Epithelial cell of esophagus (primary cell): Measurements from ENCODE around the gene GTF2A2.
"Not testable (repeated sequence)": the region's sequence is repeated elsewhere in the genome, so short reads cannot be mapped to it uniquely, and the experiment has no call there.

Experiments used
- DNase-seq: peaks from one replicate; pipeline ENCODE4 v3.0.0; 2010; ENCODE audit warnings: low read depth
- H3K4me3 ChIP-seq: 2 replicates; pipeline ENCODE4 v1.5.1; 2011; ENCODE audit warnings: mild to moderate bottlenecking, low read length, control low read depth
- CTCF ChIP-seq: IDR thresholded peaks from 2 replicates; pipeline ENCODE4 v1.5.1; 2011; ENCODE audit warnings: low read depth, mild to moderate bottlenecking, low read length, control low read depth, inconsistent platforms; ENCODE audit not compliant: insufficient read depth; ENCODE audit errors: missing control alignments

GTF2A2 gene

DNA sequence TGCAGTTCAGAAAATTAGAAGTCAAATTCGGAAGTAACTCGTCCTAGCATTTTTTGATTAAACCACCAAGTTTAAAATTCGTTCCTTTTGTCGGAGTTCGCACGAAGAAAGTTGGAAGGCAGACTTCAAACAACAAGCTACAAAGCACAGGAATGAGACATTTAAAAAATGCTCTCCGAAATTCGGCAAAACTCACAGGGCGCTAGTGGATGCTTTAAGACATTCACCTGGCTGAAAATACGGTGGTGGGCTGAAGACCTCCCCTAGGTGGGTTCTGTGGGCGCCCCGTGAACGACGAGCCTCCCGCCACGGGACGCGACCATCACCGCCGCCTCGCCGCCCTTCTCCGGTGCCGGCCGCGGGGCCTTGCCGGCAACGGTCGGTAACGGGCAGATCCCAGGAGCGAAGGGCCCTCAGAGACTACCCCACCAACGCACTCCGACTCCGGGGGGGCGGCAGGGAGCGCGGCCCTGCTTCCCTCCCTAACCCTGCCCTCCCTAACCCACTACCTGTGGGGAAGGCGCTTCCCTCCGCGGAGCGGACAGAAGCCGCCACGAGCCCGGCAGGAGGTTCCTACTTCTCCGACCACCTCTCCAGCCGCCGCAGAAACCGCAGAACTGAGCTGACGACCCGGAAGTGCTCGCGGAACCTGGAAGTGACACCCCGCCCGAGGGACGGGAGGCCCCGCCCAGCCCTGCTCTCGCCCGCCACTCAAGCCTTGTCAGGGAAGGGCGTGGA, at the start of gene GTF2A2:
GTF2A2 (minus strand) TSS at position 619 of the 738 bp plus-strand sequence. CDS start 5,238 bp downstream, outside the sequence.
- peak within 1 kb of the TSS; percentile 62 for H3K4me3 ChIP-seq
- no peak for TF ChIP-seq CTCF
- DNase-seq = peak; percentile 96

DNA sequence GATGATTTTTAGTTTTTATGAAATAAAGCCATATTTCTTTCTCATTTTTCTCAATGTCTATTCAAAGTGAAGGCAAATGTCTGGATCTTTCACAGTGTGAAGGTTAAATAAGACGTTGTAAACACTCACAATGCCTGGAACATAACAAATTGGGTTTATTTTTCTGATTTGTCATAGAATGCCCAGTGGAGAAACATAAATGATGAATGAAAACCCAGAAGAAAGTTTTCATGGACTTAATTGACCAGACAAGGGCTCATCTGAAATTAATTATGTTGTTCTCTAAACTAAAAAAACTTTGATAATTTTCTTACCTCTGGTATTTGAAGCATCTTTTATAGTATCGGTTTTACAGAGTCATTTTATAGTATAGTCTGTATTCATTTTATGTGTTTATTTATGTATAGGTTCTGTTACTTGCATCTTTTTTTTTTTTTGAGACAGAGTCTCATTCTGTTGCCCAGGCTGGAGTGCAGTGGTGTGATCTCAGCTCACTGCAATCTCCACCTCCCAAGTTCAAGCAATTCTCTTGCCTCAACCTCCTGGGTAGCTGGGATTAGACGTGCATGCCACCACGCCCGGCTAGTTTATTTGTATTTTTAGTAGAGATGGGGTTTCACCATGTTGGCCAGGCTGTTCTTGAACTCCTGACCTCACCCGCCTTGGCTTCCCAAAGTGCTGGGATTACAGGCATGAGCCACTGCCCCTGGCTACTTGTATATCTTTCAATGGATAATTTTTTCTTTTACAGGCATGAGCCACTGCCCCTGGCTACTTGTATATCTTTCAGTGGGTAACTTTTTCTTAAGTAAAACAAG, 46.9 kb upstream of the GTF2A2 start:
- TF ChIP-seq CTCF = no peak
- no peak overlapping the region for H3K4me3 ChIP-seq
- DNase-seq = no peak

DNA sequence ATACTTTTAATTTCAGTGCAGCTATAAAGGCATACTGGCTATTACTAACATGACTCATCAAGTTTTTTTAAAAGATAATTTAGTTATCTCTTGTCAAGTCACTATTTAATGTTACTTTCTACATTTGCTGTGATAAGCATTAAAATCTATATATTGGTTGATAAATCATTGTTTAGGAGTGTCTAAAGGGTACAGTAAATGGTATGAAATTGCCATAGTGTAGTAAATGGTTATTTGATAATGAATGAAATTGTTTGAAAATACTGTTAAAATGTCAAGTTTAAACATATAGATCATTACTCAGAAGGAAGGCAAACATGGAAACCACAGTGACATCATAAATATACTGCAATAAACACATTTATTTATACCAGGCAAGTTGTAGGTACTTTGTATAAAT, 45.0 kb upstream of the GTF2A2 start:
- no peak for TF ChIP-seq CTCF
- no peak overlapping the region for H3K4me3 ChIP-seq
- DNase-seq = no peak

GRCh38 chr15:59701880-59702279, 44.6 kb upstream of the GTF2A2 start:
- no peak overlapping the region for H3K4me3 ChIP-seq
- peak; percentile 40 for DNase-seq
- no peak for TF ChIP-seq CTCF

- H3K4me3 ChIP-seq = no peak overlapping the region
- DNase-seq = peak; percentile 71
- TF ChIP-seq CTCF = no peak
Measured at GRCh38 chr15:59699810-59700431, 42.6 kb upstream of the GTF2A2 start.

- peak; percentile 43 for DNase-seq
- H3K4me3 ChIP-seq = not testable (repeated sequence)
Measured at GRCh38 chr15:59698065-59698464, 40.8 kb upstream of the GTF2A2 start.

GRCh38 chr15:59696332-59696731, 39.0 kb upstream of the GTF2A2 start:
- H3K4me3 ChIP-seq = no peak overlapping the region
- no peak for TF ChIP-seq CTCF
- no peak for DNase-seq
